WTC11 (cell line): ENCODE data around the gene LHX3. TPM values are rescaled to one million over a fixed set of nuclear protein-coding genes. Genes with fewer than 3 reads are reported as not detected.
A peak's percentile ranks its signal among the peaks of the same experiment; 100 is the strongest.

ENCODE experiments used
- CBFB ChIP-seq: sonication (generic); formaldehyde crosslinking; IDR thresholded peaks from 2 replicates; pipeline ENCODE4 v1.8.1; 2022; ENCODE audit warnings: mild to moderate bottlenecking, low read depth, missing genetic modification reagents
- CTCF ChIP-seq: fragments of 200-600 bp; IDR thresholded peaks from 2 replicates; pipeline ENCODE4 v1.8.0; 2022; ENCODE audit warnings: antibody characterized with exemption
- E2F1 ChIP-seq: sonication (generic); formaldehyde crosslinking; IDR thresholded peaks from 2 replicates; pipeline ENCODE4 v1.8.0; 2022; ENCODE audit warnings: mild to moderate bottlenecking, missing genetic modification reagents
- IRF2 ChIP-seq: sonication (generic); formaldehyde crosslinking; IDR thresholded peaks from 2 replicates; pipeline ENCODE4 v1.8.0; 2022; ENCODE audit warnings: low read depth, missing genetic modification reagents, borderline replicate concordance
- NR3C1 ChIP-seq: sonication (generic); formaldehyde crosslinking; conservative IDR thresholded peaks from 2 replicates; pipeline ENCODE4 v1.8.1; 2023; ENCODE audit warnings: low read depth, mild to moderate bottlenecking, missing genetic modification reagents
- SMAD4 ChIP-seq: sonication (generic); formaldehyde crosslinking; IDR thresholded peaks from 2 replicates; pipeline ENCODE4 v1.8.0; 2022; ENCODE audit warnings: mild to moderate bottlenecking, missing genetic modification reagents
- total RNA-seq: library from RNA; stranded (reverse); gene quantifications from 3 replicates; pipeline ENCODE4 v1.2.3, GENCODE V29; 2021
- TF ChIP-seq, protein P1 (sequence below): sonication (generic); formaldehyde crosslinking; IDR thresholded peaks from 2 replicates; pipeline ENCODE4 v1.8.1; 2023; ENCODE audit warnings: mild to moderate bottlenecking, missing genetic modification reagents
- TF ChIP-seq, protein P2 (sequence below): sonication (generic); formaldehyde crosslinking; IDR thresholded peaks from 2 replicates; pipeline ENCODE4 v1.8.1; 2022; ENCODE audit warnings: mild to moderate bottlenecking, missing genetic modification reagents, moderate library complexity, borderline replicate concordance
- TF ChIP-seq, protein P3 (sequence below): fragments of 250-450 bp; sonication (Bioruptor Pico); IDR thresholded peaks from 2 replicates; pipeline ENCODE4 v1.9.0; 2021; ENCODE audit warnings: mild to moderate bottlenecking
- TF ChIP-seq, protein P4 (sequence below): fragments of 250-450 bp; sonication (Bioruptor Pico); IDR thresholded peaks from 2 replicates; pipeline ENCODE4 v1.8.0; 2021; ENCODE audit warnings: mild to moderate bottlenecking
- TF ChIP-seq, protein P5 (sequence below): sonication (generic); formaldehyde crosslinking; IDR thresholded peaks from 2 replicates; pipeline ENCODE4 v1.8.1; 2022; ENCODE audit warnings: low read depth, missing genetic modification reagents, borderline replicate concordance
- TF ChIP-seq, protein P6 (sequence below): sonication (generic); formaldehyde crosslinking; IDR thresholded peaks from 2 replicates; pipeline ENCODE4 v1.8.0; 2022; ENCODE audit warnings: mild to moderate bottlenecking, missing genetic modification reagents

LHX3 gene
- total RNA-seq, 1 experiment from 2014 or later, result not detected

DNA sequence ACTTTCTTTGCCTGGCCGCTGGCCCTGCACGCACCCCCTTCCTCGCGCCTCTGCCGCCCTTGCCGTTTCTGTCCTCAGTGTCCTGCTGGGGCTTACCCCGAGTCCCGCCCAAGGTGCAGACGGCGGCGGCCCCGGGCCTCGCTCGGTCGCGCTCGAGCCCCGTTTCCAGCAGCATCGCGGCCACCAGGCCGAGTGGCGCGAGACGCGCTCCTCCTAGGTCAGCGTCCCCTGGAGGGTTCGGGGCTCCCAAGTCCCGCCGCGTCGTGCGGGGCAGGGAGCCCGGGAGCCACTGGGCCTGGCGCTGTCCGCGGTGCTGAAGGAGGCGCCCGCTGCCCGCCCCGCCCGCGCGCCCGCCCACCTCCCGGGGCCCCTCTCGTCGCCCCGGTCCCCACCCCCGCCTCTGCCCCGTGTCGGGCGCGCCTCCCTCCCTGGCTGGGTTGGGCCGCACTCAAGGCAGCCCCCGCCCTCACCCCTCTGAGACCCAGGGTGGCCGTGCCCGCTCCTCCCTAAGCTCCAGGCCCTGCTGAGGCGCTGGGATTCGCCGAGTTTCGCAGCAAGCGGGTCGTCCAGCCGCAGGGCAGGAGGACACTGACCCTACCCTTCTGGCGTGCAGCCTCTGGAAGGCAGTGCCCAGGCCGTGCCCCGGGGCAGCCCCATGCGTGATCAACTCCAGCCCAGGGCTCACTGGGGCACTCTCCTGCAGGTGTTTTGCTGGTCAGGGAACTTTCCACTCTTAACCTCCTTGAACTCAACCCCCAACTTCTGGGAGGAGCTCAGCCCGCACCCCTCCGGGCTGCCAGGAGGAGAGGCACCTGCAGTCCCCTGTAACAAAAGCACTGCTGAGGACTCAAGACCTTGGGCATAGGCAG, at the start of gene LHX3 (continued):
- TF ChIP-seq CTCF, result no peak
- TF ChIP-seq, protein P1, sequence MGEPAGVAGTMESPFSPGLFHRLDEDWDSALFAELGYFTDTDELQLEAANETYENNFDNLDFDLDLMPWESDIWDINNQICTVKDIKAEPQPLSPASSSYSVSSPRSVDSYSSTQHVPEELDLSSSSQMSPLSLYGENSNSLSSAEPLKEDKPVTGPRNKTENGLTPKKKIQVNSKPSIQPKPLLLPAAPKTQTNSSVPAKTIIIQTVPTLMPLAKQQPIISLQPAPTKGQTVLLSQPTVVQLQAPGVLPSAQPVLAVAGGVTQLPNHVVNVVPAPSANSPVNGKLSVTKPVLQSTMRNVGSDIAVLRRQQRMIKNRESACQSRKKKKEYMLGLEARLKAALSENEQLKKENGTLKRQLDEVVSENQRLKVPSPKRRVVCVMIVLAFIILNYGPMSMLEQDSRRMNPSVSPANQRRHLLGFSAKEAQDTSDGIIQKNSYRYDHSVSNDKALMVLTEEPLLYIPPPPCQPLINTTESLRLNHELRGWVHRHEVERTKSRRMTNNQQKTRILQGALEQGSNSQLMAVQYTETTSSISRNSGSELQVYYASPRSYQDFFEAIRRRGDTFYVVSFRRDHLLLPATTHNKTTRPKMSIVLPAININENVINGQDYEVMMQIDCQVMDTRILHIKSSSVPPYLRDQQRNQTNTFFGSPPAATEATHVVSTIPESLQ, result no peak
- TF ChIP-seq, protein P2, sequence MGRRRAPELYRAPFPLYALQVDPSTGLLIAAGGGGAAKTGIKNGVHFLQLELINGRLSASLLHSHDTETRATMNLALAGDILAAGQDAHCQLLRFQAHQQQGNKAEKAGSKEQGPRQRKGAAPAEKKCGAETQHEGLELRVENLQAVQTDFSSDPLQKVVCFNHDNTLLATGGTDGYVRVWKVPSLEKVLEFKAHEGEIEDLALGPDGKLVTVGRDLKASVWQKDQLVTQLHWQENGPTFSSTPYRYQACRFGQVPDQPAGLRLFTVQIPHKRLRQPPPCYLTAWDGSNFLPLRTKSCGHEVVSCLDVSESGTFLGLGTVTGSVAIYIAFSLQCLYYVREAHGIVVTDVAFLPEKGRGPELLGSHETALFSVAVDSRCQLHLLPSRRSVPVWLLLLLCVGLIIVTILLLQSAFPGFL (CRISPR knock-in tag), result no peak
- TF ChIP-seq IRF2, result 0 out of 2 replicates have a peak, but pooled peaks have one; percentile 45
- TF ChIP-seq, protein P3, sequence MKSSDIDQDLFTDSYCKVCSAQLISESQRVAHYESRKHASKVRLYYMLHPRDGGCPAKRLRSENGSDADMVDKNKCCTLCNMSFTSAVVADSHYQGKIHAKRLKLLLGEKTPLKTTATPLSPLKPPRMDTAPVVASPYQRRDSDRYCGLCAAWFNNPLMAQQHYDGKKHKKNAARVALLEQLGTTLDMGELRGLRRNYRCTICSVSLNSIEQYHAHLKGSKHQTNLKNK, result no peak
- TF ChIP-seq, protein P4, sequence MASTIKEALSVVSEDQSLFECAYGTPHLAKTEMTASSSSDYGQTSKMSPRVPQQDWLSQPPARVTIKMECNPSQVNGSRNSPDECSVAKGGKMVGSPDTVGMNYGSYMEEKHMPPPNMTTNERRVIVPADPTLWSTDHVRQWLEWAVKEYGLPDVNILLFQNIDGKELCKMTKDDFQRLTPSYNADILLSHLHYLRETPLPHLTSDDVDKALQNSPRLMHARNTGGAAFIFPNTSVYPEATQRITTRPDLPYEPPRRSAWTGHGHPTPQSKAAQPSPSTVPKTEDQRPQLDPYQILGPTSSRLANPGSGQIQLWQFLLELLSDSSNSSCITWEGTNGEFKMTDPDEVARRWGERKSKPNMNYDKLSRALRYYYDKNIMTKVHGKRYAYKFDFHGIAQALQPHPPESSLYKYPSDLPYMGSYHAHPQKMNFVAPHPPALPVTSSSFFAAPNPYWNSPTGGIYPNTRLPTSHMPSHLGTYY (CRISPR knock-in tag), result no peak
- TF ChIP-seq SMAD4 (CRISPR knock-in tag), result no peak
- TF ChIP-seq, protein P5, sequence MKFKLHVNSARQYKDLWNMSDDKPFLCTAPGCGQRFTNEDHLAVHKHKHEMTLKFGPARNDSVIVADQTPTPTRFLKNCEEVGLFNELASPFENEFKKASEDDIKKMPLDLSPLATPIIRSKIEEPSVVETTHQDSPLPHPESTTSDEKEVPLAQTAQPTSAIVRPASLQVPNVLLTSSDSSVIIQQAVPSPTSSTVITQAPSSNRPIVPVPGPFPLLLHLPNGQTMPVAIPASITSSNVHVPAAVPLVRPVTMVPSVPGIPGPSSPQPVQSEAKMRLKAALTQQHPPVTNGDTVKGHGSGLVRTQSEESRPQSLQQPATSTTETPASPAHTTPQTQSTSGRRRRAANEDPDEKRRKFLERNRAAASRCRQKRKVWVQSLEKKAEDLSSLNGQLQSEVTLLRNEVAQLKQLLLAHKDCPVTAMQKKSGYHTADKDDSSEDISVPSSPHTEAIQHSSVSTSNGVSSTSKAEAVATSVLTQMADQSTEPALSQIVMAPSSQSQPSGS (CRISPR knock-in tag), result no peak
- TF ChIP-seq NR3C1 (CRISPR knock-in tag), result no peak
- no peak for TF ChIP-seq CBFB (CRISPR knock-in tag)
- TF ChIP-seq, protein P6, sequence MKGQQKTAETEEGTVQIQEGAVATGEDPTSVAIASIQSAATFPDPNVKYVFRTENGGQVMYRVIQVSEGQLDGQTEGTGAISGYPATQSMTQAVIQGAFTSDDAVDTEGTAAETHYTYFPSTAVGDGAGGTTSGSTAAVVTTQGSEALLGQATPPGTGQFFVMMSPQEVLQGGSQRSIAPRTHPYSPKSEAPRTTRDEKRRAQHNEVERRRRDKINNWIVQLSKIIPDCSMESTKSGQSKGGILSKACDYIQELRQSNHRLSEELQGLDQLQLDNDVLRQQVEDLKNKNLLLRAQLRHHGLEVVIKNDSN (CRISPR knock-in tag), result no peak
- no peak for TF ChIP-seq E2F1 (CRISPR knock-in tag)
